Omental fat pad (tissue), 4 donors: ENCODE data around the gene LDLRAD3. TPM values are rescaled to one million over a fixed set of nuclear protein-coding genes. Genes with fewer than 3 reads are reported as not detected.

Source experiments
- ATAC-seq: fragments of 150-250 bp; one replicate; pipeline ENCODE4 v1.9.1; 2016; ENCODE audit warnings: mild to moderate bottlenecking, moderate library complexity; ENCODE audit not compliant: low FRiP score
- DNase-seq: peaks from one replicate; pipeline ENCODE4 v3.0.0-alpha.2; 2019; ENCODE audit warnings: low spot score
- total RNA-seq, 4 donors: library from RNA; depleted of rRNA; stranded (reverse); fragments of >200 nt; gene quantifications; one replicate each; pipeline ENCODE4 v1.1.0, GENCODE V29; 2016
- TF ChIP-seq, protein P1 (sequence below), 3 donors: fragments of 450-650 bp; IDR thresholded peaks; one replicate each; pipeline ENCODE4 v1.5.1; 2016 to 2017; ENCODE audit warnings: antibody characterized with exemption in 3 of 3, mild to moderate bottlenecking in 3 of 3, moderate library complexity in 2 of 3

LDLRAD3 gene
- total RNA-seq, 4 donors from 2014 or later = 15.6 to 70.2 (median 25.7) TPM

DNA sequence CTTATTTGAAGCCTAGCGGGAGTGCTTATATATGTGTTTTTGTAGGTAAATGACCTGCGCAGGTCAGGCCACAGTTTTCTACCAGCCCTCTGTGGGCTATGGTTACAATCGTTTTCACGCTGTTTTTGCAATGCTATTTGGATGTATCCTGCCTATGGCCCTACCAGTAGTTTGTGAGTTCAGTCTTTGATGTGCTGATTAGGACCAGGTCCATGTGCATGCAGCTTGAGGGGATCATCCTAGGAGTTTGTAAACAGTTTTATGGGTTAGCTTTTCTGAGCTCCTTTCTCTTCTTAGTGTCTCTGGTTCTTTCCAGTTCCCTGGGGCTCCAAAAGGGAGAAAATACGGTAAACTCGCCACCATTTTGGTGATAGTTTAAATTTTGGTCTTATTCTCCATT lies 142.5 kb downstream of the LDLRAD3 start:
- ATAC-seq (no peak), DNase-seq (no peak)
- TF ChIP-seq, protein P1, sequence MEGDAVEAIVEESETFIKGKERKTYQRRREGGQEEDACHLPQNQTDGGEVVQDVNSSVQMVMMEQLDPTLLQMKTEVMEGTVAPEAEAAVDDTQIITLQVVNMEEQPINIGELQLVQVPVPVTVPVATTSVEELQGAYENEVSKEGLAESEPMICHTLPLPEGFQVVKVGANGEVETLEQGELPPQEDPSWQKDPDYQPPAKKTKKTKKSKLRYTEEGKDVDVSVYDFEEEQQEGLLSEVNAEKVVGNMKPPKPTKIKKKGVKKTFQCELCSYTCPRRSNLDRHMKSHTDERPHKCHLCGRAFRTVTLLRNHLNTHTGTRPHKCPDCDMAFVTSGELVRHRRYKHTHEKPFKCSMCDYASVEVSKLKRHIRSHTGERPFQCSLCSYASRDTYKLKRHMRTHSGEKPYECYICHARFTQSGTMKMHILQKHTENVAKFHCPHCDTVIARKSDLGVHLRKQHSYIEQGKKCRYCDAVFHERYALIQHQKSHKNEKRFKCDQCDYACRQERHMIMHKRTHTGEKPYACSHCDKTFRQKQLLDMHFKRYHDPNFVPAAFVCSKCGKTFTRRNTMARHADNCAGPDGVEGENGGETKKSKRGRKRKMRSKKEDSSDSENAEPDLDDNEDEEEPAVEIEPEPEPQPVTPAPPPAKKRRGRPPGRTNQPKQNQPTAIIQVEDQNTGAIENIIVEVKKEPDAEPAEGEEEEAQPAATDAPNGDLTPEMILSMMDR (IDR thresholded peaks at IDR 0.05) = no peak

DNA sequence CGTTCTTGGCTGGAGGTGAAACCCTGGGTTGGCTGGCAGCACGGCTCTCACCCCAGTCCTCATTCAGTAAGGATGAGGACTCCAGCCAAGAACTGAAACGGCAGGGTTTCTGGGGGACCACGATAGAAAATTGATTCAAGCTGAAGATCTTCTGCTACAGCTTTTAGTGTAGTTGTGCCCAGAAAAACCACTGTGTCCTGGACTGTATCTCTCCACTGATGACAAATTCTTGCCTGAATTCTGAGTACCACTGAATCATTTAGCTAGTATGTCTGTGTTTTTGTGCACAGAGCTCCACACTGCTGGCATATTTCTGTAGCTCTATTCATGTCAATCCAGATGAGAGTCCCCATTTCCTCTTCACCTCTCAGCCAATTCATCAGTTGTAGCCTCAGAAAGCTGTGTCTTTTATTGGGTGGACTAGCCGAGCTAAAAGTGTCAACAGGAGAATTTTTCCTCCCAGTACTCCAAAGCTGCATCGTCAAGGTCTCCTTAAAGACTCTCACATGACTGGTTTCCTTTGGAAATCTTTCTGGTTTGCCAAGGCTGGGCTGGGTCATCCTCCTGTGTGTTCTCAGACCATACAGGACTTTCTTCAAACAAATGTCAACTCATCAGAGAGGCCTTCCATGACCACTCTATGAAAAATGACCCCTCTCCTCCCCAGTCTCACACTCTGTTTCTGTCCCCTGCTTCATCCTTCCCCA lies 144.6 kb downstream of the LDLRAD3 start:
- no peak for DNase-seq
- no peak for ATAC-seq
- TF ChIP-seq, protein P1 (IDR thresholded peaks at IDR 0.05) = no peak

DNA sequence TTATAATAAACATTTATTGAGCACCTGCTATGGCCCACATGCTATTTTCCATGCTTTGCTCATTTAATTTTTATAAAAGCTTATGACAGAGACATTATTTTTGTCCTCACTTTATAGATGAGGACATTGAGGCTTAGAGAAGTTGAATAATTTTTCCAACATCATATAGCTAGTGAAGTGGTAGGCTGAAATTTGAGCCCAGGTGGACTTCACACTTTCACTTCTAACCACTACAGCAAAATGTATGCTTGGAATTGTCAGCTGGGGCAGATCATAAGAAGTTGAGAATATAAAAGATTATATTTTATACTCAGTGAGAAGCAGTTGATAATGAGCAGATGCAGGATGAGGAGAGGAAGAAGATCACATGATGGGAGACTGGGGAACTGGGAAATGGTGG lies 146.1 kb downstream of the LDLRAD3 start:
- DNase-seq (no peak), ATAC-seq (no peak)
- TF ChIP-seq, protein P1 (IDR thresholded peaks at IDR 0.05) = no peak

DNA sequence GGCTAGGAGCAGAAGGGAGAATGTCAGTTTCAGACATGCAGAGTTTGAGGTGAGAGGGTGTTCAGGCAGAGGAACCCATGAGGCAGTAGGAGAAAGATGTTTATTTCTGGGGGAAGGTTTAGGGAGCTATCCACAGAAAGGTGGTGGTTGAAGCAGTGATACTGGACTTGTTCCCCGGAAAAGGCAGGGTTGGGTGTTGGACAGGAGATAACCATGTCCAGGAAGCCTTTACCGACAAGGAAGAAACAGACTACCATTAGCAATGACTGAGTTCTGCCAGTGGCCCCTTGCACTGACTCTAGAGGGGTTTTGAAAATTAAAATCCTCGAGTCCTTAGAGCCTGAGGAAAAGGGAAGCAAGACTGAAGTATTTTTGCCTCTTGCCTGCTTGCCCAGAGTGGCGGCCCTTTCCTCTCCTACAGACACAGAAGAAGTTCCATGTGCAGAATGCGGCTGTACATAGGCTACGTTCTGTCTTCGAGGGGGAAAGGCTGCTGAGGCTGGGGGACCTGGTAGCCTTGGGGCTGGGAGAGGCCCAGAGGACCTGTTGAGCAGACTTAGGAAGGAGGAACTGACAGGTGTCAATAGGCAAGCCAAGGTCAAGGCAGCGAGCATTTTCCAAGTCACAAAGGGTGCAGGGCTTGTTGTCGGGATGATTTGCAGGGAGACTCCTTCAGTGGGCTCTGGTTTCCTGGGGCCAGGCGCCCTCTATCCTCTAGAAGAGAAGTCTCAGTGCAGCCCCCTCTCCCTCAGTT lies 146.7 kb downstream of the LDLRAD3 start:
- TF ChIP-seq, protein P1 (IDR thresholded peaks at IDR 0.05) = no peak
- DNase-seq (no peak), ATAC-seq (no peak)

DNA sequence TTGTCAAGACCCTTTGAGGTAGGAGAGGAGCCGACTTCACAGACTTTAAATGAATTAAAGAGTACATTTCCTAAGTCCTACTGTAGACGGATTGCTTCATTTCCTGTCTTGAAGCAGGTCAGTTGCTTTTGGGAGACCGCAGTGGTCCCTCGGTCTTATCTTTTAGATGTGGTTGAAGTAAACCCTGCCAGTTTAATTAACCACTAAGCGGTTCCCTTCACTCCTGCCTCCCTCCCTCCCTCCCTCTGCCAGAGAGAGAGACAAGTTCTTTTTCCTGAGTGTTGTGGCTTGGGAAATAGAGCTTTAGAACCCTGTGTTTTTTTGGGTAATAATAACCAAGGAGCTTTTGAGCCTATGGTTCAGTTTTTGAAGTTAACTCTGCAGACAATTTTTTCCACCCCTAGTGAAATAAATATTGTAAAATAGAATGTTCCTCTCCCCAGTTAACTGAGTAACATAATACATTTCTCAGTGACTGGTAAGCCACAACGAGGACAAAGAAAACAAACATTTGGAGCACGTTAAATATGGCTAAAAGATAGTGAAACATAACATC lies 147.5 kb downstream of the LDLRAD3 start:
- ATAC-seq (no peak), DNase-seq (no peak)
- TF ChIP-seq, protein P1 (IDR thresholded peaks at IDR 0.05) = no peak

DNA sequence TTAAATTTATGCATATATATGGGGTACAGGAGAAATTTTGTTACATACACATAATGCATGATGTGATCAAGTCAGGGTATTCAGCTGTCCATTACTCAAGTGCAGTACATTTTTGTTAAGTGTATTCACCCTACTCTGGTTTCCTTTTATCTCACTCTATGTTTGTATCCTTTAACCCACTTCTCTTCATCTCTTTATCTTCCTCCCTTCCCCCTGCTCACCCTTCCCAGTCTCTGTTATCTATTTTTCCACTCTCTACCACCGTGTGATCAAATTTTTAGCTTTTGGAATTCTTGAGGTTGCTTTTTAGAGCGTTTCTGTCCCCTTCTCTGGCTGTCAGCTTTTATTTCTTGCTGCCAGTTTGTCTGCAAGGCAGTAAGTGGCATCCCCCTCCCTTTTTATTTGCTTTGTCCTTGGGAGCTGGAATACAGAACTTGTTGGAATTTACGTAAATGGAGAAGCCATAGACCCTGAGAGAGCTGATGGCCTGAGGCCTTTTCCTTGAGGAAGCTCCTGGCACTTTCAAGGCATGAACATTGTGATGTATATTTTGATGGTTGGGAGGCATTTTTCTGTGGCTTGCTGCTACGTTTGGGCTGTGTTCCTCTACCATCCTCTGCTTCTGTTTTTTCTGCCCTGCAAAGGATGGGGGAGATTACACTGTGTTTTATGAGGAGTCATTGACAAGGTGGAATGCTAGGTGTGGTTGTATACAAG lies 148.6 kb downstream of the LDLRAD3 start:
- ATAC-seq = no peak
- no peak for DNase-seq
- TF ChIP-seq, protein P1 (IDR thresholded peaks at IDR 0.05) = no peak
